ENCODE measurements around the gene KRT2.
"Not testable (repeated sequence)": the region's sequence is repeated elsewhere in the genome, so short reads cannot be mapped to it uniquely, and the experiment has no call there.

KRT2 gene

GRCh38 chr12:52684431-52684830, 32.4 kb upstream of the KRT2 start:
- DNase-seq (ENCODE audit: low spot score): no peak

GRCh38 chr12:52683575-52684300, 31.7 kb upstream of the KRT2 start:
- no peak for DNase-seq (ENCODE audit: low spot score)

GRCh38 chr12:52682938-52683574, 31.0 kb upstream of the KRT2 start:
- DNase-seq (ENCODE audit: low spot score): no peak

GRCh38 chr12:52682381-52682660, 30.3 kb upstream of the KRT2 start:
- DNase-seq (ENCODE audit: low spot score): no peak

GRCh38 chr12:52681526-52682380, 29.7 kb upstream of the KRT2 start:
- no peak for DNase-seq (ENCODE audit: low spot score)

GRCh38 chr12:52680363-52680762, 28.4 kb upstream of the KRT2 start, which contains the start of gene KRT1:
TSS of gene KRT1 (minus strand) at chr12:52680407. CDS start at chr12:52680348, 59 bp downstream.
- no peak for DNase-seq (ENCODE audit: low spot score)

GRCh38 chr12:52679875-52680274, 27.9 kb upstream of the KRT2 start:
- DNase-seq (ENCODE audit: low spot score): no peak

GRCh38 chr12:52677671-52678070, 25.7 kb upstream of the KRT2 start:
- no peak for DNase-seq (ENCODE audit: low spot score)

GRCh38 chr12:52677126-52677525, 25.1 kb upstream of the KRT2 start:
- no peak for DNase-seq (ENCODE audit: low spot score)

GRCh38 chr12:52676163-52676562, 24.2 kb upstream of the KRT2 start:
- DNase-seq (ENCODE audit: low spot score): no peak

- no peak for DNase-seq (ENCODE audit: low spot score)
These were observed 23.3 kb upstream of the KRT2 start for GRCh38 chr12:52675301-52675701.

GRCh38 chr12:52674433-52674775, 22.4 kb upstream of the KRT2 start:
- DNase-seq (ENCODE audit: low spot score): no peak

- no peak for DNase-seq (ENCODE audit: low spot score)
These were observed 21.9 kb upstream of the KRT2 start for GRCh38 chr12:52673713-52674432.

- DNase-seq (ENCODE audit: low spot score): no peak
These were observed 21.2 kb upstream of the KRT2 start for GRCh38 chr12:52673217-52673616.

GRCh38 chr12:52672321-52672933, 20.4 kb upstream of the KRT2 start:
- no peak for DNase-seq (ENCODE audit: low spot score)

GRCh38 chr12:52670961-52671360, 18.9 kb upstream of the KRT2 start:
- no peak for DNase-seq (ENCODE audit: low spot score)

GRCh38 chr12:52670506-52670905, 18.5 kb upstream of the KRT2 start:
- no peak for DNase-seq (ENCODE audit: low spot score)

GRCh38 chr12:52669941-52670340, 17.9 kb upstream of the KRT2 start:
- DNase-seq (ENCODE audit: low spot score): not testable (repeated sequence)

- DNase-seq (ENCODE audit: low spot score): no peak
These were observed 17.4 kb upstream of the KRT2 start for GRCh38 chr12:52669426-52669825.

GRCh38 chr12:52667931-52668330, 15.9 kb upstream of the KRT2 start:
- no peak for DNase-seq (ENCODE audit: low spot score)

- no peak for DNase-seq (ENCODE audit: low spot score)
These were observed 15.5 kb upstream of the KRT2 start for GRCh38 chr12:52667509-52667908.

GRCh38 chr12:52666471-52666870, 14.5 kb upstream of the KRT2 start:
- DNase-seq (ENCODE audit: low spot score): no peak

All from putamen (tissue), 1 donor.